HFF-Myc (cell line): ENCODE data around the gene PLGRKT.
"Not testable (repeated sequence)": the region's sequence is repeated elsewhere in the genome, so short reads cannot be mapped to it uniquely, and the experiment has no call there.

Source experiments
- DNase-seq: peaks from one replicate; pipeline ENCODE4 v3.0.0-alpha.2; 2011; ENCODE audit warnings: low read depth; ENCODE audit errors: extremely low read depth
- H3K4me3 ChIP-seq: replicated peaks from 2 replicates; pipeline ENCODE4 v1.5.1; 2011; ENCODE audit warnings: low read depth, mild to moderate bottlenecking, control low read depth, low read length
- TF ChIP-seq, protein P1 (sequence below): IDR thresholded peaks from 2 replicates; pipeline ENCODE4 v1.5.1; 2012; ENCODE audit warnings: mild to moderate bottlenecking, low read depth, low read length, control low read depth; ENCODE audit errors: missing control alignments

The PLGRKT gene

DNA sequence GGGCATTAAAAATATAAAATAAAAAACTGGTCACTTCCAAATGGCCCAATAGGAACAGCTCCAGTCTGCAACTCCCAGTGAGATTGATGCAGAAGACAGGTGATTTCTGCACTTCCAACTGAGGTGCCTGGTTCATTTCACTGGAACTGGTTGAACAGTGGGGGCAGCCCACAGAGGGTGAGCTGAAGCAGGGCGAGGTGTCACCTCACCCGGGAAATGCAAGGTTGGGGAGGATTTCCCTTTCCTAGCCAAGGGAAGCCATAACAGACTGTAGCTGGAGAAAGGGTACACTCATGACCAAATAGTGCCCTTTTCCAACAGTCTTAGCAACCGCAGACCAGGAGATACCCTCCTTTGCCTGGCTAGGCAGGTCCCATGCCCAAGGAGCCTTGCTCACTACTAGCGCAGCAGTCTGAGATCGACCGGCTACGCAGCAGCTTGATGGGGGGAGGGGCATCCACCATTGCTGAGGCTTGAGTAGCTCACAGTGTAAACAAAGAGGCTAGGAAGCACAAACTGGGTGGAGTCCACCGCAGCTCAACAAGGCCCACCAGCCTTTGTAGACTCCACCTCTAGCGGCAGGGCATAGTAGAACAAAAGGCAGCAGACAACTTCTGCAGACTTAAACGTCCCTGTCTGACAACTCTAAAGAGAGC lies 110.7 kb downstream of the PLGRKT start:
- DNase-seq: no peak
- TF ChIP-seq, protein P1, sequence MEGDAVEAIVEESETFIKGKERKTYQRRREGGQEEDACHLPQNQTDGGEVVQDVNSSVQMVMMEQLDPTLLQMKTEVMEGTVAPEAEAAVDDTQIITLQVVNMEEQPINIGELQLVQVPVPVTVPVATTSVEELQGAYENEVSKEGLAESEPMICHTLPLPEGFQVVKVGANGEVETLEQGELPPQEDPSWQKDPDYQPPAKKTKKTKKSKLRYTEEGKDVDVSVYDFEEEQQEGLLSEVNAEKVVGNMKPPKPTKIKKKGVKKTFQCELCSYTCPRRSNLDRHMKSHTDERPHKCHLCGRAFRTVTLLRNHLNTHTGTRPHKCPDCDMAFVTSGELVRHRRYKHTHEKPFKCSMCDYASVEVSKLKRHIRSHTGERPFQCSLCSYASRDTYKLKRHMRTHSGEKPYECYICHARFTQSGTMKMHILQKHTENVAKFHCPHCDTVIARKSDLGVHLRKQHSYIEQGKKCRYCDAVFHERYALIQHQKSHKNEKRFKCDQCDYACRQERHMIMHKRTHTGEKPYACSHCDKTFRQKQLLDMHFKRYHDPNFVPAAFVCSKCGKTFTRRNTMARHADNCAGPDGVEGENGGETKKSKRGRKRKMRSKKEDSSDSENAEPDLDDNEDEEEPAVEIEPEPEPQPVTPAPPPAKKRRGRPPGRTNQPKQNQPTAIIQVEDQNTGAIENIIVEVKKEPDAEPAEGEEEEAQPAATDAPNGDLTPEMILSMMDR: no peak

DNA sequence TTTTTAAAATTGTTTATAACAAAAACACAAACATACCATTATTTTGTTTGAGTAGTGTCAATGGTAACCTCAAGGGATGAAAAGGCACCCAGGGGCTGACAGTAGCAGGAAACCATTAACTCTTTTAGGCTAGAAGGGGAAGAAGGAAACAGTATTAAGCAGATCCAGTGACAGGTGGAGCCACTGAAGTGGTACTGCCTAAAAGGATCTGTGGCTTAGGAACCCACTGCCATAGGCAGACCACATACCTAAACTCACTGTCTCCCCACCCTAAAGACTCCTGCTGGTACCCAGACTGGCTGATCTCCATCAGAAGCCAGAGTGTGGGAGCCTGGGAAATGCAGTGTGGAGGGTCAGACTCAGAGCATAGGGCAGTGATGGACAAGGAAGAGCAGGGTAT lies 111.5 kb downstream of the PLGRKT start:
- no peak overlapping the region for H3K4me3 ChIP-seq
- DNase-seq: no peak
- TF ChIP-seq, protein P1: no peak

More for the DNA sequence above, 110.7 kb downstream of the PLGRKT start:
- no peak overlapping the region for H3K4me3 ChIP-seq

DNA sequence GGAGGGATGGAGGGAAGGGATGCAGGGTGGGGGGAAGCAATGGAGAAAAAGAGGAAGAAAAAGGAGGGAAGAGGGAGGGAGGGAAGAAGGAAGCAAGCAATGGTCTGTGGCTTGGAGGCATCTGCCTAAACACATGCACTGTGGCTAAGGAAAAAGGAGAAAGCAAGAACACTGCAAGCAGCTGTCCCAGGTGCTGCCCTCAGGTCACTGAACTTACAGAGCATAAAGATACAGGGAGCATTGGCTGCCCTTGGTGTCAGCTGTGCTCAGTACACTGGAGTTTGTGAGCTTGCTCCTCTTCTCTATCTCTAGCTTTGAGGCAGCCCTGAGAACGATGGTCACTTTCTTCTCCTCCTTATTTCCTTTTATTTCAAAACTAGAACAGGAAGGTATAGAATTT lies 116.1 kb downstream of the PLGRKT start:
- DNase-seq, H3K4me3 ChIP-seq: not testable (repeated sequence)

DNA sequence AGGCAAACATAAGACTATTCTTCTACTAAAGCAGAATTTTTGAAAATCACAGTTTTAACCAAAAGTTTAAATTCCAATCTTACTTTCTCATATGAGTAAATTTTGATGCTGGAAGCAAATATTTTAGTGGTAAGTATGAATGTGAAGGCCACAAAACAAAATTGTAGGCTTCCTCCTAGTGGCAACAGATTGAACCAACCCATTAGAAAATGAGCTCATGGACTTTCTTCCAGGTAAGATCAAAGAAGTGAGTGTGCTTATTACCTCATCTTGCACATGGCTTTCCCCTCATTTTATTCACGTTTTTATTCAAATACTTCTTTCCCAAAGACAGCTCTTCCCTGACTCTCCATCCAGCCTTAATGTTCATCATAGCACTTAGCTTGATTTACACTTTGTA lies 116.7 kb downstream of the PLGRKT start:
- TF ChIP-seq, protein P1: no peak
- no peak overlapping the region for H3K4me3 ChIP-seq
- DNase-seq: no peak

DNA sequence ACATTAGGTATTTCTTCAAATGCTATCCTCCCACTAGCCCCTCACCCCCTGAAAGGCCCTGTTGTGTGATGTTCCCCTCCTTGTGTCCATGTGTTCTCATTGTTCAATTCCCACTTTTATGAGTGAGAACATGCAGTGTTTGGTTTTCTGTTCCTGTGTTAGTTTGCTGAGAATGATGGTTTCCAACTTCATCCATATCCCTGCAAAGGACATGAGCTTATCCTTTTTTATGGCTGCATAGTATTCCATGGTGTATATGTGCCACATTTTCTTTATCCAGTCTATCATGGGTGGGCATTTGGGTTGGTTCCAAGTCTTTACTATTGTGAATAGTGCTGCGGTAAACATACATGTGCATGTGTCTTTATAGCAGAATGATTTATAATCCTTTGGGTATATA lies 121.3 kb downstream of the PLGRKT start:
- not testable (repeated sequence) for H3K4me3 ChIP-seq, DNase-seq

DNA sequence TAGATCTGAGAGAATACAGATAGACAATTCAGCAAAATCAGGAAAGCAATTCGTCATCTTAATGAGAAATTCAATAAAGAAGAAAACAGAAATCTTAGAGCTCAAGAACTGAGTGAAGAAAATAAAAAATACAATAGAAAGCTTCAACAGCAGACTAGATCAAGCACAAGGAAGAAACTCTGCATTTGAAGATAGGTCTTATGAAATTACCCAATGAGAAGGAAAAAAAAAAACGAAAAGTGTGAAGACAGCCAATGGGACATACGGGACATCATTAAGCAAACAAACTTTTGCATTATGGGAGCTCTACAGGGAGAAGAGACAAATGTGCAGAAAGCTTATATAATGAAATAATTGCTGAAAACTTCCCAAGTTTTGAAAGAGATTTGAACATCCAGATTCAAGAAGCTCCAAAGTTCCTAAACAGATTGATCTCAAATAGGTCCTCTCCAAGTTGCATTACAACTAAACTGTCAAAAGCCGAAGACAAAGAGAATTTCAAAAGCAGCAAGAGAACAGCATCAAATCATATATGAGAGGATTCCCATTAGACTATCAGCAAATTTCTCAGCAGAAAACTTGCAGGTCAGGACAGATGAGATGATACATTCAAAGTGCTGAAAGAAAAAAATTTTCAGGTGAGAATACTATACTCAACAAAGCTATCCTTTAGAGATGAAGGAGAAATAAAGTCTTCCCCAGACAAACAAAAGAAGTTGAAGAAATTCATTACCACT lies 122.4 kb downstream of the PLGRKT start:
- TF ChIP-seq, protein P1: no peak
- H3K4me3 ChIP-seq: no peak overlapping the region
- DNase-seq: no peak

DNA sequence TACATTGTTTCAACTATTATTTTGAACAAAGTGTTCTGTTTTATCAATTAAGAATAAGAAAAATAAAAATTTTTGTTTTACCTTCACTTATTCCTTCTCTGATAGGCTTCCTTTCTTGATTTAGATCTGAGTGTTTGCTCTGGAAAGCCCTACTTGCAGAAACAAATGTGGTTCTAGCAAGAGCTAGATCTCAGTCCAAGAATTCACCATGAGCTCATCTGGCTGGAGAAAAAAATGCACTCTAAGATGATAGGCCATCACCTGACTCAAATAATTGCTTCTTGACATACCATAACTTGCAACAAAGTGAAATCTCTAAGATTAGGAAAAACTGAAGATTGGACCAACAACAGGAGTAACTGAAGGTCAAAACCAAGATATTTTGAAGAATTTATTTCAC lies 126.9 kb downstream of the PLGRKT start:
- no peak for DNase-seq
- H3K4me3 ChIP-seq: no peak overlapping the region
- TF ChIP-seq, protein P1: no peak
